Testis (tissue), 3 donors: ENCODE results near the gene TBC1D32. TPM values are rescaled to one million over a fixed set of nuclear protein-coding genes. Genes with fewer than 3 reads are reported as not detected.
A peak's percentile ranks its signal among the peaks of the same experiment; 100 is the strongest.

ENCODE experiments used
- DNase-seq: peaks from one replicate; pipeline ENCODE4 v3.0.0-alpha.2; 2019
- H3K27ac ChIP-seq, 2 donors: fragments of 200-600 bp; sonication (generic); one replicate each; pipeline ENCODE4 v1.5.1; 2019
- H3K27me3 ChIP-seq: fragments of 200-600 bp; sonication (generic); one replicate; pipeline ENCODE4 v1.5.1; 2019
- H3K36me3 ChIP-seq: fragments of 200-600 bp; sonication (generic); one replicate; pipeline ENCODE4 v1.5.1; 2017; ENCODE audit warnings: low read depth; ENCODE audit errors: missing control alignments
- H3K4me1 ChIP-seq: fragments of 200-600 bp; sonication (generic); one replicate; pipeline ENCODE4 v1.5.1; 2019
- H3K4me3 ChIP-seq, 2 donors: fragments of 200-600 bp; sonication (generic); one replicate each; pipeline ENCODE4 v1.5.1; 2017 to 2019
- H3K9me3 ChIP-seq: fragments of 200-600 bp; sonication (generic); one replicate; pipeline ENCODE4 v1.5.1; 2017
- POLR2A ChIP-seq: fragments of 450-650 bp; IDR thresholded peaks from one replicate; pipeline ENCODE4 v1.6.1; 2017; ENCODE audit warnings: antibody characterized with exemption, mild to moderate bottlenecking, moderate library complexity
- WGBS, 2 donors: methylation state at CpG; one replicate each; pipeline ENCODE4 v1.1.5; 2018; 5-methylcytosine and 5-hydroxymethylcytosine counted together
- intact Hi-C: fragments of 100-400 bp; cut with DNase I; formaldehyde crosslinking; loops from one replicate; pipeline ENCODE4 v1.15.1; 2023; ENCODE audit warnings: low total_unique reads
- polyA plus RNA-seq: library from polyadenylated mRNA; stranded (reverse); fragments of 350-450 nt; fragmentation: Illumina TruSeq; extraction: RNeasy Lipid Tissue Mini Kit (QIAGEN cat#74804); gene quantifications from one replicate; pipeline ENCODE4 v1.2.3, GENCODE V29; 2014; ENCODE audit warnings: low read depth, low replicate concordance; ENCODE audit not compliant: insufficient read depth
- total RNA-seq, 2 donors: library from RNA; depleted of rRNA; stranded (reverse); fragments of >200 nt; gene quantifications; one replicate each; pipeline ENCODE4 v1.2.3, GENCODE V29; 2016
- TF ChIP-seq, protein P1 (sequence below), 3 experiments: fragments of 450-650 bp in 2 of 3; fragments of 200-600 bp in 1 of 3; sonication (generic) in 1 of 3; IDR thresholded peaks; one replicate each; pipeline ENCODE4 v1.5.1; 2016 to 2019; ENCODE audit warnings: antibody characterized with exemption in 3 of 3, mild to moderate bottlenecking in 2 of 3, moderate library complexity in 1 of 3

Gene TBC1D32
- total and polyA plus RNA-seq, 3 donors from 2014 or later, result 9.3 to 37.4 (median 22.1) TPM

DNA sequence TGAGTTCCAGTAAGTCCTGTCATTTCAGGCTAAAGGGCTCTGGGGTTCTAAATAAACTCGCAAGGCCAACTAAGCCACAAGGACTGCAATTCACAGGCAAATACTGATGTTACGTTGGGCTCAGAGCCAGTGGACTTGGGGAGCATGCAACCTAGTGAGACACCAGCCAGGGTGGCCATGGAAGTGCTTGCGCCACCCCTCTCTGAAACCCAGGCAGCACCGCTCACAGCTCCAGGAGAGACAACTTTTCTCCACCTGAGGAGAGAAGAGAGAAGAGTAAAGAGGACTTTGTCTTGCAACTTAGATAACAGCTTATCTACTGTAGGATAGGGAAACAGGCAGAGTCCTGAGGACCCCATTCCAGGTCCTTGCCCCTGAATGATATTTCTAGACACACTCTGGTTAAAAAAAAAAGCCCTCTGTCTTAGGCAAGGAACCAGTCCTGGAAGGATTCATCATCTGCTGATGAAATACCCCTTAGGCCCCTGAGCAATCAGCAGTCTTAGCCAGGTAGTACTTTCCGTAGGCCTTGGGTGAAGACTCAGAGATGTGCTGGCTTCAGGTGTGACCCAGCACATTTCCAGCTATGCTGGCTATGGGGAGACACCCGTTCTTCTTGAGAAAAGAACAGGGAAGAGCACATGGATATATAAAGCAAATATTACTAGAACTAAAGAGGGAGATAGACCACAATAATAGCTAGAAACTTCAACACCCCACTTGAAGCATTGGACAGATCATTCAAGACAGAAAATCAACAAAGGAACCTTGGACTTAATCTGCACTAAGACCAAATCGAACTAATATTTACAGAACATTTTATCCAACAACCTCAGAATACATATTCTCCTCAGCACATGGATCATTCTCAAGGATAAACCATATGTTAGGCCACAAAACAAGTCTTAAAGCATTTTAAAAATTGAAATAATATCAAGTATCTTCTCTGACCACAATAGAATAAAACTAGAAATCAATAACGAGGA, 31.5 kb upstream of the TBC1D32 start:
- no peak for TF ChIP-seq POLR2A
- TF ChIP-seq, protein P1, sequence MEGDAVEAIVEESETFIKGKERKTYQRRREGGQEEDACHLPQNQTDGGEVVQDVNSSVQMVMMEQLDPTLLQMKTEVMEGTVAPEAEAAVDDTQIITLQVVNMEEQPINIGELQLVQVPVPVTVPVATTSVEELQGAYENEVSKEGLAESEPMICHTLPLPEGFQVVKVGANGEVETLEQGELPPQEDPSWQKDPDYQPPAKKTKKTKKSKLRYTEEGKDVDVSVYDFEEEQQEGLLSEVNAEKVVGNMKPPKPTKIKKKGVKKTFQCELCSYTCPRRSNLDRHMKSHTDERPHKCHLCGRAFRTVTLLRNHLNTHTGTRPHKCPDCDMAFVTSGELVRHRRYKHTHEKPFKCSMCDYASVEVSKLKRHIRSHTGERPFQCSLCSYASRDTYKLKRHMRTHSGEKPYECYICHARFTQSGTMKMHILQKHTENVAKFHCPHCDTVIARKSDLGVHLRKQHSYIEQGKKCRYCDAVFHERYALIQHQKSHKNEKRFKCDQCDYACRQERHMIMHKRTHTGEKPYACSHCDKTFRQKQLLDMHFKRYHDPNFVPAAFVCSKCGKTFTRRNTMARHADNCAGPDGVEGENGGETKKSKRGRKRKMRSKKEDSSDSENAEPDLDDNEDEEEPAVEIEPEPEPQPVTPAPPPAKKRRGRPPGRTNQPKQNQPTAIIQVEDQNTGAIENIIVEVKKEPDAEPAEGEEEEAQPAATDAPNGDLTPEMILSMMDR (IDR thresholded peaks at IDR 0.05), result no peak
- no peak for DNase-seq

DNA sequence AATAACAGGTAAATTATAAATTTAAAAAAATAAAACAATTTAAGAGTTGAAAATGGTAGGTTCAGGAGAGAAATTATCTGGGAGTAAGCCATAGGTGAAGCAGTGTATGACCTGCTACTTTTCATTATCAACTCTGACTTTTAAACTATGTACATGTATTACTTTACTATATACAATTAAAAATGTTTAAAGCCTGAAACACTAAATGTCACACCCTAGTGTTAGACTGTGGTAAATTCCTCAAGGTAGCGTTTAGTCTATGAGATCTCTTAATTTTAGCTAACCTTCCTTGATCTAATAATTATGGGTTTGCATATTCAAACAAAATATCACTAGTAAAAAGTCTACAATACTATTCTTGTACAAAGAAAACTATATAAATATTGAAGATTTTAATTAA, 22.3 kb upstream of the TBC1D32 start:
- no peaks in the 10 kb centered on the region for H3K4me1 ChIP-seq
- H3K36me3 ChIP-seq, result no peaks in the 10 kb centered on the region
- intact Hi-C loops, result no loop called here
- H3K27ac ChIP-seq, result no peak overlapping the region
- no peak overlapping the region for H3K4me3 ChIP-seq
- TF ChIP-seq, protein P1 (IDR thresholded peaks at IDR 0.05), result no peak
- no peak for TF ChIP-seq POLR2A
- H3K27me3 ChIP-seq, result no peaks in the 10 kb centered on the region
- 88 to 90% methylated on average over 1 of the region's 1 CpG for WGBS, 2 donors
- no peaks in the 10 kb centered on the region for H3K9me3 ChIP-seq
- no peak for DNase-seq

More for the DNA sequence above, 31.5 kb upstream of the TBC1D32 start:
- H3K9me3 ChIP-seq, result no peaks in the 10 kb centered on the region
- H3K36me3 ChIP-seq, result no peaks in the 10 kb centered on the region
- H3K27me3 ChIP-seq, result no peaks in the 10 kb centered on the region
- no peak overlapping the region for H3K4me3 ChIP-seq
- 85 to 94% methylated on average over 8 of the region's 8 CpGs for WGBS, 2 donors
- H3K4me1 ChIP-seq, result no peaks in the 10 kb centered on the region
- H3K27ac ChIP-seq, result no peak overlapping the region
- intact Hi-C loops, result no loop called here

DNA sequence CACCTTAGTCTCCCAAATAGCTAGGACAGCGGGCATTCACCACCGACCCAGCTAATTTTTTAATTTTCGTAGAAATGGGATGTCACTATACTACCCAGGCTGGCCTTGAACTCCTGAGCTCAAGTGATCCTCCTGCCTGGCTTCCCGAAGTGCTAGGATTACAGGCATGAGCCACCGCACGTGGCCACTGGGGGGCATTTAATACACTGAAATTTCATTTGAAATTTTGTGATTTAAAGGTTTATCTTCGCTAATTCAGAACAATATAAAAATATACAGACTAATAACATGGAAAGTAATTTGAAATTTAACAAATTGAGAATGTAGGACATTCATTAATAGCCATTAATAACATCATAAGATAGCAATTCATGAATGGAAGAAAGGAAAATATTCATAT, 20.5 kb upstream of the TBC1D32 start:
- H3K27me3 ChIP-seq, result no peaks in the 10 kb centered on the region
- H3K36me3 ChIP-seq, result no peaks in the 10 kb centered on the region
- H3K4me1 ChIP-seq, result no peaks in the 10 kb centered on the region
- no peak overlapping the region for H3K27ac ChIP-seq
- intact Hi-C loops, result no loop called here
- no peak for TF ChIP-seq POLR2A
- TF ChIP-seq, protein P1 (IDR thresholded peaks at IDR 0.05), result peak; percentile 9 to 28 (median 14)
- no peak overlapping the region for H3K4me3 ChIP-seq
- no peaks in the 10 kb centered on the region for H3K9me3 ChIP-seq
- WGBS, 2 donors, result 53 to 64% methylated on average over 7 of the region's 7 CpGs
- peak; percentile 39 for DNase-seq

DNA sequence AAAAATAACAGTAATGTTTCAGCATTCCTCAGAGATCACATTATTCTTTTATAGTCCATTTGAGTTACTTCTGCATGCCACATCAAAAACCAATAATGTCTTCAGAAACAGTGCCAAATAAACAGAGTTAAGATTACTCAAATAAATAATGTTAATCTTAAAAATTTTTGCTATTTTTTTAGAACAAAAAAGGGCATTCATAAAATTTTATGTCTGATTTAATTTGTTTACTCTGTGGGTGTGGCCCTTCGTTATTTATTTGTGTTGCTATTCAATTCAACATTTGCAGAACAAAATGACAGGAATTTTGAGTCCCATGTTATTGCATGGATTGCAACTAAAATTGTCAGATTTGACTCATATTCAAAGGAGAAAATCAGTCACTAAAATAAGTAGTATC, 18.7 kb upstream of the TBC1D32 start:
- Histone ChIP-seq H3K9me3 (no peaks in the 10 kb centered on the region), H3K36me3 (no peaks in the 10 kb centered on the region), H3K27ac (no peak overlapping the region), H3K27me3 (no peaks in the 10 kb centered on the region), H3K4me1 (no peaks in the 10 kb centered on the region), H3K4me3 (no peak overlapping the region)
- 79 to 85% methylated on average over 1 of the region's 1 CpG for WGBS, 2 donors
- DNase-seq, result no peak
- intact Hi-C loops, result no loop called here
- TF ChIP-seq POLR2A, result no peak
- TF ChIP-seq, protein P1 (IDR thresholded peaks at IDR 0.05), result no peak
